ENCODE results near the gene FITM2.

FITM2 gene

DNA sequence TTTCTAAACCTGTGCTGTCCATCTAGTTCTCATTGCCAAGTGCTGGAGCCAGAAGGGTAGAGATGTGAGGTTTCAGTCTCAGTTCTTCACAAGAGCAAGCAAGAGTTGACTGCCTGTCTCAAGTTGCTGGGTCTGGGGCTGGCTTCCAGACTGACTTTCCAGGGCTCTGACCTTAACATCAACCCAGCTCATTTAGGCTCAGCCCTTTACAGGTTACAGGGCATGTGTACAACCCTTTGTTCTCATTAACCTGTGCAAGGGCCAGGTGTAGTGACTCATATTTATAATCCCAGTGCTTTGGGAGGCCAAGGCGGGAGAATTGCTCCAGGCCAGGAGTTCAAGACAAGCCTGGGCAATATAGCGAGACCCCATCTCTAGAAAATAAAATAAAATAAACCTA lies 30.6 kb downstream of the FITM2 start:
- DNase-seq (ENCODE audit: low spot score) = peak; percentile 27

GRCh38 chr20:44279228-44279627 lies 31.8 kb downstream of the FITM2 start:
- DNase-seq (ENCODE audit: low spot score) = no peak

DNA sequence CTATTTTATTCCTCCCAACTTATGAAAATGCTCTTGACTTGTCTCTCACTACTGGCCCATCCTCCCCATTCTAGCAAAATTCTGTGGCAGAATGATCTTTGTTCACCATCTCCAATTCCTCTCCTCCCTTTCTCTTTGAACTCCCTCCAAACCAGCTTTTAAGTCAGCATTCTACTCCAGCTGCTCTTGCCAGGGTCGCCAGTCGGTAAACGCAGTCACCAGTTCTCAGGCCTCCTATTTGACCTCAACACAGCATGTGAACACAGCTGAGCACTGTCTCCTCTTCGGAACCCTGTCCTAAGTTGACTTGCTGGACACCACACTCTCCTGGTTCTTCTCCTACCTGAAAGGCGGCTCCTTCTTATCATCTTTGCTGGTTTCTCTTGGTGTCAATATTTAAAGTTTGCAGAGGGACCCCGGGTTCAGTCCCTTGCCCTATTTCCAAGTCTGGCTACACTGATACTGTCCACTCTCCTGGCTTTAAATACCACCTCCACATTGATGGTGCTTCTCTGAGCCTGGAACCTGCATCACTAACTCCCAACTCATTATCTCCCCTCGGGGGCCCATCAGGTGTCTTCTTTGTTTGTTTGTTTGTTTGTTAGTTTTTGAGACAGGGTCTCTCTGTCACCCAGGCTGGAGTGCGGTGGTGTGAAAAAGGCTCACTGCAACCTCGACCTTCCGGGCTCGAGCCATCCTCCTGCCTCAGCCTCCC lies 36.5 kb downstream of the FITM2 start:
- no peak for DNase-seq (ENCODE audit: low spot score)

DNA sequence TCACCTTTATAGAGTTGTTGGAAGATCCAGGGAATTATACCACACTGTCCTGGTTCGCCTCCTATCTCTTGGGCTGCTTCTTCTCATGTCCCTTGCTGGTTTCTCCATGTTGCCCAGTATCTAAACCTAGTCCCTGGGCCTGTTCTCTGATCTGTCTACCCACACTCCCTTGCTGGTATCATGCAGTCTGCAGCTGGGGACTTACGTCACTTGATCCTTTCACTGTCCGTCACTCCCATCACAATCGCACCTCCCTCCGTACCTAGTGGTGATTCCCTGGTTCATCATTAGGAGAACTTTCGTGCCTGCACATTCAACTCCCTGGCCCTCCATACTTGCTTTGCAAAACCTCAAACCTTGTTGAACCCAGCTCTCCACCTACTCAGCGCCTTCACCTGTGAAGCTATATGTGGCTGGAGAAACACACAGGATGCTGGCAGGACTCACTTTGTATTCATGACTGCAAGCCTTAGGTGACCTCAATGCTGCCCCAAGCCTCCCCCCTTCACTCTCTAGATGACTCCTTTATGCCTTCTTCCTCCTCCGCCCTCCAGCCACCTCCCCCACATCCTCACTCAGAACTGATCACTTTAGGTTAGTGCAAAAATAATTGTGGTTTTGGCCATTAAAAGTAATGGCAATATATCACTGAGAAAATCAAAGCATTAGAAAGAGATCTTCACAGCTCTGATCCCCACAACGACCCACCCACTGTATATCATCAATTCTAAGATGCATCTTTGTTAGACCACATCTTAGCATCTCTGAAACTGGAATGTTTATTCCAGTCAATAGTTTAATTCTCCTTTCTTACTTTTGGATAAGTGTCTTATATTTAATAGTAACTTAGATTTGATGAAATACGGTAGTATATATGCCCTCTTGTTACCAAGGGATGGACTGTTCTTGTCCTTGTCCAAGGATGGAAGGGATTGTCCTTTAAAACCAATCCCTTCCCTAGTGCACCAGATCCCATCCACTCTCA lies 37.5 kb downstream of the FITM2 start:
- DNase-seq (ENCODE audit: low spot score) = no peak

GRCh38 chr20:44271915-44272663 lies 38.9 kb downstream of the FITM2 start:
- DNase-seq (ENCODE audit: low spot score) = no peak

GRCh38 chr20:44268802-44269201 lies 42.2 kb downstream of the FITM2 start:
- DNase-seq (ENCODE audit: low spot score) = no peak

DNA sequence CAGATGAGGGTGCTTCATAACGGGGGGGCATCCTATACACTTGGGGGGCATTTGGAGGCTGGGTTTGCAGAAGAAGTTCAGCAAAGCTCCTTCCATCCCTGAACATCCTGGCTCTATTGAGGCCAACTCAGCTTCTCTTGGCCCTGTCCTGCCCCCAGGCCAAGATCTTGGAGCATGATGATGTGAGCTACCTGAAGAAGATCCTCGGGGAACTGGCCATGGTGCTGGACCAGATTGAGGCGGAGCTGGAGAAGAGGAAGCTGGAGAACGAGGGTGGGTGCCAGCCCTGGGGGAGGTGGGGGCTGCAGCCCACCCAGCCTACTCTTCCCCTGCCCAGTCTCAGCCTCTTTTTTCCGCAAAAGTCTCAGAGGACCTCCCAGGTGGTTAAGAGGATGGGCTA lies 46.7 kb downstream of the FITM2 start:
- no peak for DNase-seq (ENCODE audit: low spot score)

DNA sequence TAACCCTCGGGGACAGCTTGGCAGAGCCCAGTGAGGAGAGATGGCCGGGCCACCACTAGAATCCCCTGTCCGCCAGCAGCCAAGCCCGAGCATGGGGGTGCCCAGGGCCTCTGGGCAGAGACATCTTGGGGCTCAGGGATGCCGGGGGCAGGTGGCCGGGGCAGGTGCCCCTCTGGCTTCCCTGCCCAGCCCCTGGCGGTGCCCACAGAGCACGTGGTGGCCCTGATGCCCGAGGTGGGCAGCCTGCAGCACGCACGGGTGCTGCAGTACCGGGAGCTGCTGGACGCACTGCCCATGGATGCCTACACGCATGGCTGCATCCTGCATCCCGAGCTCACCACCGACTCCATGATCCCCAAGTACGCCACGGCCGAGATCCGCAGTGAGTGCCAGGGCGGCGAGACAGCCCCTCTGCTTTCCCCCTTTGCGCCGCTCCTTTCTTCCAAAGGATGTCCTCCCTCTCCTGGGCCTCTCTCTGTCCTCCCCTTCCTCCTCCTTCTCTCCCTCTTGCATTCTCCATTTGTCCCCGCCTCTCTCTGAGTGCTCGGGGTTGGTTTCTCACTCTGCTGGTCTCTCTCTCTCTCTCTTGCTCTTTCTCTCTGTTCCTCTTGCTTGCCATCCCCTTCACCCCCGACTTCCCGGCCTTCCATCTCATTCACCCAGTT lies 52.6 kb downstream of the FITM2 start:
- DNase-seq (ENCODE audit: low spot score) = no peak

GRCh38 chr20:44256961-44257360 lies 54.0 kb downstream of the FITM2 start:
- no peak for DNase-seq (ENCODE audit: low spot score)

GRCh38 chr20:44255942-44256341 lies 55.1 kb downstream of the FITM2 start:
- no peak for DNase-seq (ENCODE audit: low spot score)

- no peak for DNase-seq (ENCODE audit: low spot score)
These were observed 56.9 kb downstream of the FITM2 start for GRCh38 chr20:44254073-44254472.

DNA sequence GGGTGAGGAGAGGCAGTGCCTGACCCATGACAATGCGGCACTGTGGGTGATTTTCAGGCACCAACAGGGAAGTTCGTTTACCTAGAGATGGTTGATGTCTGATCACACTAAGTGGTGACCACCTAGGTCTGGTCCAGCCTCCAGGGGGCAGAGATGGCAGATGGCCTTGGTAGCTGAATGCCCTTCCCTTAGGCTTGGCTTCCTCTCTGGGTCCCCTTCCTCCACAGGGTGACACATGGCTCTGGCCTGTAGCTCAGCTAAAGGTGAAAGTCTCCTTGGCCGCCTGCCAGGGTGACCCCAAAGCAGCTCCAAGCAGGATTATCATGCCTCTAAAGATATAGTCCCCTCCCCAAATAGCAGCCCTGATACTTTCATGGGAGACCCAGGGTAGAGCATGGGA lies 57.5 kb downstream of the FITM2 start:
- DNase-seq (ENCODE audit: low spot score) = no peak

All from SW480 (cell line).